SK-N-SH (cell line): ENCODE results near the gene LAMA1. TPM values are rescaled to one million over a fixed set of nuclear protein-coding genes. Genes with fewer than 3 reads are reported as not detected.

Experiments used
- CTCF ChIA-PET: fragments of 300-600, 350-600 bp; formaldehyde crosslinking; extraction: SDS; loops from one replicate; lab custom pipeline; 2021; lab: Yijun Ruan, JAX
- POLR2A ChIA-PET: fragments of 350-600 bp; sonication (Branson Sonifier 250); formaldehyde crosslinking; extraction: SDS; loops from one replicate; lab custom pipeline; 2020; ENCODE audit warnings: antibody characterized with exemption, inconsistent platforms; lab: Yijun Ruan, JAX
- DNase-seq: peaks from one replicate; pipeline ENCODE4 v3.0.0; 2012
- H2AFZ ChIP-seq: fragments of 200-600 bp; sonication (generic); 2 replicates; pipeline ENCODE4 v1.8.1; 2016; ENCODE audit warnings: antibody characterized with exemption, mild to moderate bottlenecking, low read depth
- H3F3A ChIP-seq: fragments of 200-600 bp; sonication (generic); replicated peaks from 2 replicates; pipeline ENCODE3; 2016; ENCODE audit warnings: antibody characterized with exemption, mild to moderate bottlenecking; ENCODE audit not compliant: insufficient read depth
- H3K27ac ChIP-seq, 2 experiments: fragments of 200-500 bp in 1 of 2; fragments of 200-600 bp in 1 of 2; sonication (Bioruptor generic) in 1 of 2; sonication (generic), shearing (Covaris generic) in 1 of 2; 2 replicates each; pipeline versions ENCODE4 v1.5.1 to v1.6.1; 2014 to 2016; ENCODE audit warnings: low read depth in 2 of 2, inconsistent platforms in 1 of 2, low read length in 1 of 2, mild to moderate bottlenecking in 1 of 2, mixed read lengths in 1 of 2
- H3K27me3 ChIP-seq: fragments of 200-600 bp; sonication (generic), shearing (Covaris generic); 2 replicates; pipeline ENCODE4 v1.6.1; 2016; ENCODE audit warnings: mixed run types; ENCODE audit not compliant: insufficient read depth
- H3K36me3 ChIP-seq, 2 experiments: fragments of 200-500 bp in 1 of 2; fragments of 200-600 bp in 1 of 2; sonication (Bioruptor generic) in 1 of 2; sonication (generic) in 1 of 2; replicated peaks in 1 of 2; 2 replicates each; pipeline versions ENCODE3 to v1.5.1; 2014 to 2016; ENCODE audit warnings: low read length in 1 of 2, mild to moderate bottlenecking in 1 of 2; ENCODE audit not compliant: insufficient read depth in 2 of 2, control insufficient read depth in 1 of 2
- H3K4me1 ChIP-seq, 2 experiments: fragments of 200-500 bp in 1 of 2; fragments of 200-600 bp in 1 of 2; sonication (Bioruptor generic) in 1 of 2; sonication (generic), shearing (Covaris generic) in 1 of 2; 2 replicates each; pipeline versions ENCODE4 v1.5.1 to v1.6.1; 2014 to 2016; ENCODE audit warnings: low read depth in 1 of 2, low read length in 1 of 2, mixed run types in 1 of 2; ENCODE audit not compliant: insufficient read depth in 2 of 2, control insufficient read depth in 1 of 2
- H3K4me2 ChIP-seq: fragments of 200-600 bp; sonication (generic), shearing (Covaris generic); 2 replicates; pipeline ENCODE4 v1.6.1; 2017; ENCODE audit warnings: mixed run types
- H3K4me3 ChIP-seq, 2 experiments: fragments of 200-500 bp in 1 of 2; fragments of 200-600 bp in 1 of 2; sonication (Bioruptor generic) in 1 of 2; sonication (generic), shearing (Covaris generic) in 1 of 2; 2 replicates each; pipeline versions ENCODE4 v1.5.1 to v1.8.1; 2014 to 2016; ENCODE audit warnings: low read depth in 2 of 2, inconsistent platforms in 1 of 2, low read length in 1 of 2, mild to moderate bottlenecking in 1 of 2, mixed read lengths in 1 of 2, moderate library complexity in 1 of 2
- H3K79me2 ChIP-seq: fragments of 200-600 bp; sonication (generic); 2 replicates; pipeline ENCODE4 v1.8.1; 2017; ENCODE audit warnings: mild to moderate bottlenecking; ENCODE audit not compliant: insufficient read depth
- H3K9ac ChIP-seq: fragments of 200-600 bp; sonication (generic); 2 replicates; pipeline ENCODE4 v1.6.1; 2017; ENCODE audit warnings: mixed run types
- H3K9me2 ChIP-seq: fragments of 200-600 bp; sonication (generic); 2 replicates; pipeline ENCODE4 v1.6.1; 2017; ENCODE audit warnings: mixed run types
- H3K9me3 ChIP-seq: fragments of 200-600 bp; sonication (generic); 2 replicates; pipeline ENCODE4 v1.6.1; 2017; ENCODE audit warnings: mixed run types, mild to moderate bottlenecking, moderate library complexity
- H4K20me1 ChIP-seq: fragments of 200-600 bp; sonication (generic); 2 replicates; pipeline ENCODE4 v1.6.1; 2017; ENCODE audit warnings: mild to moderate bottlenecking, mixed run types; ENCODE audit not compliant: insufficient read depth
- CHD2 ChIP-seq: fragments of 150-350 bp; IDR thresholded peaks from 2 replicates; pipeline ENCODE4 v1.6.1; 2018; ENCODE audit warnings: low read length; ENCODE audit not compliant: partially characterized antibody
- EZH2phosphoT487 ChIP-seq: fragments of 200-600 bp; sonication (generic); IDR thresholded peaks from 2 replicates; pipeline ENCODE4 v1.6.1; 2017; ENCODE audit warnings: low read depth, mixed run types, mild to moderate bottlenecking, antibody characterized with exemption, moderate library complexity, borderline replicate concordance
- FOXJ3 ChIP-seq: sonication (generic); formaldehyde crosslinking; IDR thresholded peaks from 2 replicates; pipeline ENCODE4 v1.5.1; 2020; ENCODE audit warnings: mild to moderate bottlenecking, missing genetic modification reagents
- IRF3 ChIP-seq: fragments of 150-350 bp; IDR thresholded peaks from 2 replicates; pipeline ENCODE4 v1.6.1; 2016; ENCODE audit warnings: mild to moderate bottlenecking, low read depth, low read length
- POLR2AphosphoS5 ChIP-seq: IDR thresholded peaks from 2 replicates; pipeline ENCODE4 v1.6.1; 2012; ENCODE audit warnings: low read depth, low read length
- RCOR1 ChIP-seq: fragments of 150-350 bp; IDR thresholded peaks from 2 replicates; pipeline ENCODE4 v1.6.1; 2017; ENCODE audit warnings: antibody characterized with exemption, low read length
- RFX5 ChIP-seq: IDR thresholded peaks from 2 replicates; pipeline ENCODE4 v1.6.1; 2012; ENCODE audit warnings: mild to moderate bottlenecking, improper control_type of control experiment, low read length
- SMC3 ChIP-seq: IDR thresholded peaks from 2 replicates; pipeline ENCODE4 v1.6.1; 2012; ENCODE audit warnings: low read depth, low read length, improper control_type of control experiment
- TEAD4 ChIP-seq: IDR thresholded peaks from 2 replicates; pipeline ENCODE4 v1.4.0; 2012; ENCODE audit warnings: mild to moderate bottlenecking, borderline replicate concordance; ENCODE audit not compliant: insufficient read depth
- USF2 ChIP-seq: fragments of 150-350 bp; IDR thresholded peaks from 2 replicates; pipeline ENCODE4 v1.6.1; 2017; ENCODE audit warnings: antibody characterized with exemption, low read length, low read depth, borderline replicate concordance
- ZBTB33 ChIP-seq: IDR thresholded peaks from 2 replicates; pipeline ENCODE4 v1.4.0; 2012; ENCODE audit warnings: low read depth, borderline replicate concordance
- WGBS: methylation state at CpG from one replicate; pipeline ENCODE4 v1.1.6; 2017; ENCODE audit warnings: low lambda C conversion rate; 5-methylcytosine and 5-hydroxymethylcytosine counted together
- polyA plus RNA-seq, 3 experiments: library from polyadenylated mRNA; depleted of rRNA; stranded (reverse); fragments of >200 nt; gene quantifications; 2 replicates each; pipeline ENCODE4 v1.2.3, GENCODE V29; 2012
- TF ChIP-seq, protein P1 (sequence below): IDR thresholded peaks from 2 replicates; pipeline ENCODE4 v1.4.0; 2012; ENCODE audit warnings: low read depth

The LAMA1 gene
- polyA plus RNA-seq, 1 of the 3 experiments (the other 2 are of a cell fraction) = 0.07 TPM

GRCh38 chr18:7116792-7117389 lies 706 bp downstream of the LAMA1 start:
- peak; percentile 73 for DNase-seq
- peak overlapping the region; percentile 54 for H3K4me2 ChIP-seq
- ChIA-PET CTCF (interaction anchor here (1.0 kb wide), 1 partner anchor 60 kb away, joined by 3 read pairs; no protein-coding TSS in a partner anchor), POLR2A (no interaction called here)
- peaks cover 0 to 10% of the 10 kb centered on the region in 2 experiments; a peak in 1 of 4 replicates for H3K4me1 ChIP-seq
- under 1% methylated on average over 16 of the region's 61 CpGs for WGBS
- H3K9ac ChIP-seq = no peak overlapping the region
- H3K27me3 ChIP-seq = peaks cover 15% of the 10 kb centered on the region
- no peak overlapping the region for H3K27ac ChIP-seq
- no peaks in the 10 kb centered on the region for H3F3A ChIP-seq
- H4K20me1 ChIP-seq = no peaks in the 10 kb centered on the region
- H3K4me3 ChIP-seq = peak overlapping the region in 1 of 2 experiments; percentile 49; a peak in 2 of 4 replicates
- peak; percentile 41; the same call in 1 of the 2 replicates for TF ChIP-seq EZH2phosphoT487
- TF ChIP-seq CHD2 = no peak
- no peaks in the 10 kb centered on the region for H3K9me2 ChIP-seq
- H3K79me2 ChIP-seq = no peaks in the 10 kb centered on the region
- no peaks in the 10 kb centered on the region for H3K36me3 ChIP-seq
- no peak overlapping the region for H2AFZ ChIP-seq
- H3K9me3 ChIP-seq = no peaks in the 10 kb centered on the region

DNA sequence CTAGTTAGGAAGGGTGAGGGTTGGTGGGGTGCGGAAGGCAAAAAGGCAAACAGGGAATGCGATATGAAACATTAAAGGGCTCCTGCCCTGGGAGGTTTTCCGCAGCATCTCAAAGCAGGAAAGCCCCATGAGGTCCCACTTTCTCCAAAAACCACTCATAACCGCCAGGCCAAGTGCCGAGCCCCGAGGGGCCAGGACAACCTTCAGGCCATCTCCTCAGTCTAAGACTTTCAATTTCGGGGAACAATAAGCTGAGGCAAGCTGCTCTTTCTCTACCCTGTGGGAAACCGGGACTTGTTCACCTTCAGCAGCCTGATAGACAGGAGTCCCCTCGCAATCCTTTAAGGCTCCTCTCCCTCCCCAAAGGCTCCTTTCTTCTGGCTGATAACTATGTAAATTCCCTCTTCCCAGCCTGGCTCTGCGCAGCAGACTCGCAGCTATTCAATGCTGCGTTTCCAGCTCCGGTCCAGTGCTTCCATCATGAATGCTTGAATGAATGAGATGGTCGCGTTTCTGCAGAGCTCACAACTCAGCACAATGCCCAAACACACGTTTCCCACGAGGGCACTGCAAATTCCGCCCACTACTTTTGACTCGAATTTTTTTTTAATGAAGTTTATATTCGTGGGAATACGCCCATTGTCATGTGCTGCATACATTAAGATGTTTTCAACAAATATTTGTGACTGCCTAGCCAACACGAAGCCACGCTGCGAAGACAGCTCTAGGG lies 1.4 kb downstream of the LAMA1 start:
- no peak overlapping the region for H3K9ac ChIP-seq
- POLR2A ChIA-PET = no interaction called here
- peak overlapping the region in 1 of 2 experiments; percentile 49; a peak in 2 of 4 replicates for H3K4me3 ChIP-seq
- H3K27me3 ChIP-seq = peaks cover 15% of the 10 kb centered on the region
- CTCF ChIA-PET = interaction anchor here (0.7 to 1.0 kb wide), 3 partner anchors 11 to 61 kb away, joined by 3 read pairs; no protein-coding TSS in a partner anchor
- H3K9me3 ChIP-seq = no peaks in the 10 kb centered on the region
- no peaks in the 10 kb centered on the region for H3F3A ChIP-seq
- no peaks in the 10 kb centered on the region for H3K9me2 ChIP-seq
- peak overlapping the region; percentile 54 for H3K4me2 ChIP-seq
- DNase-seq = peak; percentile 45
- 10% methylated on average over 23 of the region's 24 CpGs for WGBS
- no peaks in the 10 kb centered on the region for H3K79me2 ChIP-seq
- no peak overlapping the region for H3K27ac ChIP-seq
- H2AFZ ChIP-seq = no peak overlapping the region
- H3K36me3 ChIP-seq = no peaks in the 10 kb centered on the region
- H3K4me1 ChIP-seq = peaks cover 0 to 10% of the 10 kb centered on the region in 2 experiments; a peak in 1 of 4 replicates
- H4K20me1 ChIP-seq = no peaks in the 10 kb centered on the region
- TF ChIP-seq EZH2phosphoT487 = no peak
- no peak for TF ChIP-seq POLR2AphosphoS5
- TF ChIP-seq, protein P1, sequence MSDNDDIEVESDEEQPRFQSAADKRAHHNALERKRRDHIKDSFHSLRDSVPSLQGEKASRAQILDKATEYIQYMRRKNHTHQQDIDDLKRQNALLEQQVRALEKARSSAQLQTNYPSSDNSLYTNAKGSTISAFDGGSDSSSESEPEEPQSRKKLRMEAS = no peak
- no peak for TF ChIP-seq ZBTB33
- TF ChIP-seq RFX5 = no peak
- TF ChIP-seq IRF3 = no peak
- no peak for TF ChIP-seq TEAD4
- TF ChIP-seq FOXJ3 (CRISPR knock-in tag) = no peak
- no peak for TF ChIP-seq USF2
- TF ChIP-seq RCOR1 = no peak
- no peak for TF ChIP-seq SMC3
